CD14-positive monocyte (primary cell): ENCODE measurements around the gene SOX9. TPM values are rescaled to one million over a fixed set of nuclear protein-coding genes. Genes with fewer than 3 reads are reported as not detected.

Source experiments
- DNase-seq, 3 donors: peaks; one replicate each; pipeline ENCODE4 v3.0.0-alpha.2; 2011 to 2022
- H2AFZ ChIP-seq: 2 replicates; pipeline ENCODE4 v1.6.0; 2012; ENCODE audit warnings: mild to moderate bottlenecking, low read depth, low read length, inconsistent platforms; ENCODE audit not compliant: insufficient read depth, poor library complexity, severe bottlenecking
- H3K27ac ChIP-seq, 2 donors: 1 replicate in 1 of 2; 2 replicates in 1 of 2; pipeline ENCODE4 v1.5.1; 2012 to 2013; ENCODE audit warnings: low read length in 2 of 2, control low read depth in 1 of 2, inconsistent platforms in 1 of 2, low read depth in 1 of 2, mild to moderate bottlenecking in 1 of 2
- H3K27me3 ChIP-seq, 2 donors: one replicate each; pipeline versions ENCODE4 v1.6.0 to v1.6.1; 2011 to 2013; ENCODE audit warnings: low read length in 2 of 2; ENCODE audit not compliant: control insufficient read depth in 2 of 2, insufficient read depth in 2 of 2
- H3K36me3 ChIP-seq, 2 donors: replicated peaks in 1 of 2; 1 replicate in 1 of 2; 2 replicates in 1 of 2; pipeline versions ENCODE4 v1.5.1 to v1.6.1; 2012 to 2013; ENCODE audit warnings: low read length in 2 of 2, control low read depth in 1 of 2, inconsistent platforms in 1 of 2, mild to moderate bottlenecking in 1 of 2; ENCODE audit not compliant: insufficient read depth in 2 of 2, control insufficient read depth in 1 of 2
- H3K4me1 ChIP-seq, 2 donors: 1 replicate in 1 of 2; 2 replicates in 1 of 2; pipeline versions ENCODE4 v1.5.1 to v1.6.1; 2012 to 2013; ENCODE audit warnings: low read length in 2 of 2, control low read depth in 1 of 2, inconsistent platforms in 1 of 2, mild to moderate bottlenecking in 1 of 2, moderate library complexity in 1 of 2; ENCODE audit not compliant: insufficient read depth in 2 of 2, control insufficient read depth in 1 of 2
- H3K4me2 ChIP-seq: replicated peaks from 2 replicates; pipeline ENCODE3; 2012; ENCODE audit warnings: low read length, moderate library complexity, mild to moderate bottlenecking; ENCODE audit not compliant: poor library complexity, severe bottlenecking; ENCODE audit errors: extremely low read depth
- H3K4me3 ChIP-seq, 3 experiments: fragments of 200-600 bp in 1 of 3; sonication (generic) in 1 of 3; replicated peaks in 1 of 3; 1 replicate in 2 of 3; 2 replicates in 1 of 3; pipeline ENCODE4 v1.5.1; 2011 to 2013; ENCODE audit warnings: low read length in 3 of 3, mild to moderate bottlenecking in 3 of 3, control low read depth in 2 of 3, low read depth in 2 of 3, inconsistent platforms in 1 of 3, moderate library complexity in 1 of 3
- H3K79me2 ChIP-seq: 2 replicates; pipeline ENCODE4 v1.6.0; 2012; ENCODE audit warnings: mild to moderate bottlenecking, control low read depth, inconsistent platforms, low read length, moderate library complexity; ENCODE audit not compliant: insufficient read depth
- H3K9ac ChIP-seq: 2 replicates; pipeline ENCODE4 v1.6.0; 2017; ENCODE audit warnings: low read length, mild to moderate bottlenecking; ENCODE audit not compliant: insufficient read depth, poor library complexity, severe bottlenecking
- H3K9me3 ChIP-seq, 2 donors: replicated peaks in 1 of 2; 1 replicate in 1 of 2; 2 replicates in 1 of 2; pipeline versions ENCODE4 v1.5.1 to v1.6.1; 2012 to 2013; ENCODE audit warnings: low read length in 2 of 2, control low read depth in 1 of 2; ENCODE audit not compliant: control insufficient read depth in 1 of 2, insufficient read depth in 1 of 2
- H4K20me1 ChIP-seq: 2 replicates; pipeline ENCODE4 v1.6.0; 2012; ENCODE audit warnings: mild to moderate bottlenecking, low read length, control low read depth, moderate library complexity; ENCODE audit not compliant: insufficient read depth
- H3K27ac Mint-ChIP-seq, 7 donors: one replicate each; pipeline ENCODE4 v1.8.0; 2020; ENCODE audit warnings: mild to moderate bottlenecking in 7 of 7, mixed read lengths in 7 of 7, moderate library complexity in 6 of 7, inconsistent platforms in 2 of 7
- H3K27me3 Mint-ChIP-seq, 3 donors: one replicate each; pipeline ENCODE4 v1.8.0; 2021 to 2022; ENCODE audit warnings: low read depth in 3 of 3, mild to moderate bottlenecking in 3 of 3, mixed read lengths in 3 of 3, moderate library complexity in 3 of 3, inconsistent platforms in 1 of 3
- H3K36me3 Mint-ChIP-seq, 2 donors: one replicate each; pipeline ENCODE4 v1.8.0; 2020; ENCODE audit warnings: mixed read lengths in 2 of 2, inconsistent platforms in 1 of 2, mild to moderate bottlenecking in 1 of 2
- H3K4me1 Mint-ChIP-seq: one replicate; pipeline ENCODE4 v1.8.0; 2020; ENCODE audit warnings: mild to moderate bottlenecking, mixed read lengths
- H3K4me3 Mint-ChIP-seq, 2 donors: one replicate each; pipeline ENCODE4 v1.8.0; 2020; ENCODE audit warnings: mild to moderate bottlenecking in 2 of 2, mixed read lengths in 2 of 2, moderate library complexity in 1 of 2
- H3K9me3 Mint-ChIP-seq, 7 donors: one replicate each; pipeline ENCODE4 v1.8.0; 2020 to 2022; ENCODE audit warnings: mixed read lengths in 7 of 7, mild to moderate bottlenecking in 6 of 7, moderate library complexity in 6 of 7, inconsistent platforms in 2 of 7
- WGBS: methylation state at CpG from one replicate; pipeline ENCODE4 v1.1.5; 2013; ENCODE audit warnings: missing lambda C conversion rate; ENCODE audit not compliant: insufficient coverage; 5-methylcytosine and 5-hydroxymethylcytosine counted together
- intact Hi-C, 2 donors: fragments of 100-400 bp; cut with micrococcal nuclease; formaldehyde crosslinking; loops; one replicate each; pipeline versions ENCODE4 v1.15.0 to v1.15.1; 2023
- polyA plus RNA-seq, 3 donors: library from polyadenylated mRNA; depleted of rRNA in 1 of 3; unstranded in 2 of 3; stranded (reverse) in 1 of 3; fragments of 300-500 nt in 2 of 3; fragments of >200 nt in 1 of 3; fragmentation: Illumina TruSeq in 2 of 3; gene quantifications; 1 replicate in 2 of 3; 2 replicates in 1 of 3; pipeline ENCODE4 v1.2.3, GENCODE V29; 2012 to 2021
- TF ChIP-seq, protein P1 (sequence below): fragments of 200-600 bp; IDR thresholded peaks from one replicate; pipeline ENCODE4 v1.8.0; 2022; ENCODE audit warnings: antibody characterized with exemption, mild to moderate bottlenecking

The SOX9 gene
- polyA plus RNA-seq, 3 donors = not detected

DNA sequence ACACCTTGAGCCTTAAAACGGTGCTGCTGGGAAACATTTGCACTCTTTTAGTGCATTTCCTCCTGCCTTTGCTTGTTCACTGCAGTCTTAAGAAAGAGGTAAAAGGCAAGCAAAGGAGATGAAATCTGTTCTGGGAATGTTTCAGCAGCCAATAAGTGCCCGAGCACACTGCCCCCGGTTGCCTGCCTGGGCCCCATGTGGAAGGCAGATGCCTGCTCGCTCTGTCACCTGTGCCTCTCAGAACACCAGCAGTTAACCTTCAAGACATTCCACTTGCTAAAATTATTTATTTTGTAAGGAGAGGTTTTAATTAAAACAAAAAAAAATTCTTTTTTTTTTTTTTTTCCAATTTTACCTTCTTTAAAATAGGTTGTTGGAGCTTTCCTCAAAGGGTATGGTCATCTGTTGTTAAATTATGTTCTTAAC, 4.4 kb downstream of the SOX9 start:
- Mint-ChIP-seq H3K27me3 (peaks cover 49 to 59% (median 56%) of the 10 kb centered on the region in 3 donors), H3K4me1 (peaks cover 6% of the 10 kb centered on the region), H3K27ac (no peak overlapping the region), H3K36me3 (peaks cover 0 to 9% of the 10 kb centered on the region in 2 donors), H3K9me3 (peaks cover 0 to 20% (median 16%) of the 10 kb centered on the region in 7 donors), H3K4me3 (peak overlapping the region in 1 of 2 donors; percentile 13)
- H4K20me1 ChIP-seq = no peaks in the 10 kb centered on the region
- H3K4me3 ChIP-seq = no peak overlapping the region
- TF ChIP-seq, protein P1, sequence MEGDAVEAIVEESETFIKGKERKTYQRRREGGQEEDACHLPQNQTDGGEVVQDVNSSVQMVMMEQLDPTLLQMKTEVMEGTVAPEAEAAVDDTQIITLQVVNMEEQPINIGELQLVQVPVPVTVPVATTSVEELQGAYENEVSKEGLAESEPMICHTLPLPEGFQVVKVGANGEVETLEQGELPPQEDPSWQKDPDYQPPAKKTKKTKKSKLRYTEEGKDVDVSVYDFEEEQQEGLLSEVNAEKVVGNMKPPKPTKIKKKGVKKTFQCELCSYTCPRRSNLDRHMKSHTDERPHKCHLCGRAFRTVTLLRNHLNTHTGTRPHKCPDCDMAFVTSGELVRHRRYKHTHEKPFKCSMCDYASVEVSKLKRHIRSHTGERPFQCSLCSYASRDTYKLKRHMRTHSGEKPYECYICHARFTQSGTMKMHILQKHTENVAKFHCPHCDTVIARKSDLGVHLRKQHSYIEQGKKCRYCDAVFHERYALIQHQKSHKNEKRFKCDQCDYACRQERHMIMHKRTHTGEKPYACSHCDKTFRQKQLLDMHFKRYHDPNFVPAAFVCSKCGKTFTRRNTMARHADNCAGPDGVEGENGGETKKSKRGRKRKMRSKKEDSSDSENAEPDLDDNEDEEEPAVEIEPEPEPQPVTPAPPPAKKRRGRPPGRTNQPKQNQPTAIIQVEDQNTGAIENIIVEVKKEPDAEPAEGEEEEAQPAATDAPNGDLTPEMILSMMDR = no peak
- no peak overlapping the region for H3K27ac ChIP-seq
- no peaks in the 10 kb centered on the region for H3K4me1 ChIP-seq
- peaks cover 44 to 63% of the 10 kb centered on the region in 2 donors for H3K27me3 ChIP-seq
- H3K79me2 ChIP-seq = no peaks in the 10 kb centered on the region
- DNase-seq = no peak
- intact Hi-C loops = no loop called here
- 22% methylated on average over 1 of the region's 4 CpGs for WGBS
- H2AFZ ChIP-seq = no peak overlapping the region
- H3K9ac ChIP-seq = no peak overlapping the region
- no peak overlapping the region for H3K4me2 ChIP-seq
- H3K9me3 ChIP-seq = peaks cover 0 to 12% of the 10 kb centered on the region in 2 donors
- H3K36me3 ChIP-seq = no peaks in the 10 kb centered on the region

DNA sequence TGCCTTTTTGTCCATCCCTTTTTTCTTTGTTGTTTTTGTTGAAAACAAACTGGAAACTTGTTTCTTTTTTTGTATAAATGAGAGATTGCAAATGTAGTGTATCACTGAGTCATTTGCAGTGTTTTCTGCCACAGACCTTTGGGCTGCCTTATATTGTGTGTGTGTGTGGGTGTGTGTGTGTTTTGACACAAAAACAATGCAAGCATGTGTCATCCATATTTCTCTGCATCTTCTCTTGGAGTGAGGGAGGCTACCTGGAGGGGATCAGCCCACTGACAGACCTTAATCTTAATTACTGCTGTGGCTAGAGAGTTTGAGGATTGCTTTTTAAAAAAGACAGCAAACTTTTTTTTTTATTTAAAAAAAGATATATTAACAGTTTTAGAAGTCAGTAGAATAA, 4.9 kb downstream of the SOX9 start:
- Mint-ChIP-seq H3K27me3 (peaks cover 45 to 54% (median 51%) of the 10 kb centered on the region in 3 donors), H3K9me3 (peaks cover 0 to 17% (median 15%) of the 10 kb centered on the region in 7 donors), H3K27ac (no peak overlapping the region), H3K36me3 (peaks cover 0 to 9% of the 10 kb centered on the region in 2 donors), H3K4me1 (peaks cover 6% of the 10 kb centered on the region), H3K4me3 (peak overlapping the region in 1 of 2 donors; percentile 14)
- Histone ChIP-seq H3K9ac (no peak overlapping the region), H3K27me3 (peaks cover 41 to 59% of the 10 kb centered on the region in 2 donors), H3K4me1 (no peaks in the 10 kb centered on the region), H4K20me1 (no peaks in the 10 kb centered on the region), H3K9me3 (peaks cover 0 to 12% of the 10 kb centered on the region in 2 donors), H3K4me2 (no peak overlapping the region), H3K4me3 (no peak overlapping the region), H3K27ac (no peak overlapping the region), H3K79me2 (no peaks in the 10 kb centered on the region), H3K36me3 (no peaks in the 10 kb centered on the region), H2AFZ (no peak overlapping the region)
- intact Hi-C loops = no loop called here
- TF ChIP-seq, protein P1 = no peak
- no peak for DNase-seq
